C4-2B (cell line): Measurements from ENCODE around the gene FREM2.

Source experiments
- H3K27ac ChIP-seq: fragments of 450-650 bp; 2 replicates; pipeline ENCODE4 v1.5.1; 2017
- ZFX ChIP-seq: fragments of 450-650 bp; IDR thresholded peaks from 2 replicates; pipeline ENCODE4 v1.6.1; 2017
- TF ChIP-seq, protein P1 (sequence below): fragments of 450-650 bp; conservative IDR thresholded peaks from 2 replicates; pipeline ENCODE4 v1.5.1; 2017; ENCODE audit warnings: mild to moderate bottlenecking

The FREM2 gene

DNA sequence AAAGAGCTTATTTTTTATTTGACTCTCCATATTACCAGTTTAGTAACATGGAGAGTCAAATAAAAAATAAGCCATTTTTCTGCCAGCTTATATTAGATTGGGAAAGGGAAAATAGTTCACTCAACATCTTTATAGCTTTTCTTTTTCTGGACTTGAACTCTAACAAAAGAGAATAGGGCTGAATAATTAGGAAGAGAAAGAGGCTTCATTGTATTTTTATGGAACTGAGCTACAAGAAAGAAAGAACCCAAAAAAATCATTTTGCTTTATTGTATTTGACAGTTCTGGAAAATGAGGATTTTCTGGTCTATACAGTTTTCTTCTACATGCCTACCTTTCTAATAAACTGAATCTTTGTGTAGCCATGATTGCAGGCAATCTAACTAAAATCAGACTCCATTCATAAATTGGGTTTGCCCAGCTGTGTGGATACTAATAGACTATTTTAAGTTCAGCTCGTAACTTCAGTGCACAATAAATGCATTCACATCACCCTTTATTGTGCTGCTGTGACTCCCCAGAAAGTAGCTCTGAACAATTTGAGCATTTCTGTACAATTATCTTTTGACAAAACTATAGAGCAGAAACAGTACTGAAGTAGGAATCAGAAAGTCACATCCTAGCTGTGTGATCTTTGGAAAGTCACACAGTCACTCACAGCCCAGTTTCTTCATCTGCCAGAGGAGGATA, 188.5 kb downstream of the FREM2 start:
- no peak overlapping the region for H3K27ac ChIP-seq
- no peak for TF ChIP-seq ZFX
- TF ChIP-seq, protein P1, sequence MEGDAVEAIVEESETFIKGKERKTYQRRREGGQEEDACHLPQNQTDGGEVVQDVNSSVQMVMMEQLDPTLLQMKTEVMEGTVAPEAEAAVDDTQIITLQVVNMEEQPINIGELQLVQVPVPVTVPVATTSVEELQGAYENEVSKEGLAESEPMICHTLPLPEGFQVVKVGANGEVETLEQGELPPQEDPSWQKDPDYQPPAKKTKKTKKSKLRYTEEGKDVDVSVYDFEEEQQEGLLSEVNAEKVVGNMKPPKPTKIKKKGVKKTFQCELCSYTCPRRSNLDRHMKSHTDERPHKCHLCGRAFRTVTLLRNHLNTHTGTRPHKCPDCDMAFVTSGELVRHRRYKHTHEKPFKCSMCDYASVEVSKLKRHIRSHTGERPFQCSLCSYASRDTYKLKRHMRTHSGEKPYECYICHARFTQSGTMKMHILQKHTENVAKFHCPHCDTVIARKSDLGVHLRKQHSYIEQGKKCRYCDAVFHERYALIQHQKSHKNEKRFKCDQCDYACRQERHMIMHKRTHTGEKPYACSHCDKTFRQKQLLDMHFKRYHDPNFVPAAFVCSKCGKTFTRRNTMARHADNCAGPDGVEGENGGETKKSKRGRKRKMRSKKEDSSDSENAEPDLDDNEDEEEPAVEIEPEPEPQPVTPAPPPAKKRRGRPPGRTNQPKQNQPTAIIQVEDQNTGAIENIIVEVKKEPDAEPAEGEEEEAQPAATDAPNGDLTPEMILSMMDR, result no peak

DNA sequence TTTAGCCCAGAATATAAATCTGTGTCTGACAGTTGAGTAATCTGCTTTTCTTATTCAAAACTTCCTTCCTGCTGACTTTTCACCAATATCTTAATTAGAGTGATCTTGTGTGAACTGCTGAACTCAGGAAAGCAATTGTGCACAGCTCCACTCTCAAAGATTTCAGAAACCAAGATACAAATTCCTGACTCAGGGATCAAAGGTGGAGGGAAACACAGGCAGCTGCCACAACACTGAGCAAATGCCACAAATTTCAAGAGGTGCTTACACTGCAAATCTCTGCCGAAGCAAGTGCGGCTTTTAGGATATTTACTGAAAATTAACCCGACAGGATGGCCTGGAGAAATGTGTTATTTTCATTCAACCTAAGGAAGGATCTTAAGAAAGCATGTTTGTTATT, 192.4 kb downstream of the FREM2 start:
- no peak for TF ChIP-seq ZFX
- TF ChIP-seq, protein P1, result no peak
- no peak overlapping the region for H3K27ac ChIP-seq

DNA sequence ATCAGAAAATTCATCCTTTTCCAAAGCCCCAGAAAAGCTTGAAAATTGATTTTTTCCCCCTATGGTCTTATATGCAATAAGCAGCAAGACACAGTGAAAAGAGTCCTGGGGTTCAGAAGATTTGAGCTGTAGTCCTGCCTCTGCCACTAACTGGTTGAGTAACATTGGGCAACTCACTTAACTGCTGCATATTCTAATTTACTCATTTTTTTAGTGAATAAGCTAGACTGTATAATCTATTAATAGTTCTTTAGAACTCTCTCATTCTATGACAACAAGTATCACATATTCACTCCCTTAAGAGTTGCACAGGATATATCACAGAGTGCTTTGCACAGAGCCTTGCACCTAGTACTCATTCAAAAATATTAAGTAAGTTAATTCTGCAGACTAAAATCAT, 192.9 kb downstream of the FREM2 start:
- no peak overlapping the region for H3K27ac ChIP-seq
- TF ChIP-seq, protein P1, result no peak
- no peak for TF ChIP-seq ZFX

DNA sequence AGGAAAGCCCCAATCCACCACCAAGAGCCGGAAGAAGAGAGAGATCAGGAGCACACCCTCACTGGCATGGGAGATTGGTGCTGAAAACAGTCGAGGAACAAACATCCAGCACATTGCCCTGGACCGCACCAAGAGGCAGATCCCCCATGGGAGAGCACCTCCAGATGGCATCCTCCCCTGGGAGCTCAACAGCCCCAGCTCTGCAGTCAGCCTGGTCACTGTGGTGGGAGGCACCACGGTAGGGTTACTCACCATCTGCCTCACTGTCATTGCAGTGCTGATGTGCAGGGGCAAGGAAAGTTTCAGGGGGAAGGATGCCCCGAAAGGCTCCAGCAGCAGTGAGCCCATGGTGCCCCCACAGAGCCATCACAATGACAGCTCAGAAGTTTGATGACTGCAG, 193.5 kb downstream of the FREM2 start:
- TF ChIP-seq ZFX, result no peak
- H3K27ac ChIP-seq, result no peak overlapping the region

DNA sequence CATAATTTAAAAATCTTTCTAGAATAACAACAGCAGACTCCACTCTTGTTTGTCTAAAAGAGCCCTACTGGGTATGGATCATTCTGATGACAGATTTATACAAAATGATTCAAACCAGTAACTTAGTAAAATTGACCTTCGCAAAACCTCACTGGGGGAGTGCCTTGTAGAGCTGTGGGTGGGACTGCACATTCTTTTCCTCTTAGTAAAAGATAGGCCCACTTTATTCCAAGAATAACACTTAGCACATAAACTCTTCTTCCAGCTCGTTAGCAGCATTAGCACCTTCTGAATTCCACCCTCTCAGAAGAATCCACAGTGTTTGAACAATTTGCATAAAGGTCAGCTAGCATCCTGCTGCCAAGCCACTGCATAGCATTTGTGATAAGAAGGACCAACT, 196.9 kb downstream of the FREM2 start:
- TF ChIP-seq ZFX, result no peak
- TF ChIP-seq, protein P1, result no peak
- H3K27ac ChIP-seq, result no peak overlapping the region

DNA sequence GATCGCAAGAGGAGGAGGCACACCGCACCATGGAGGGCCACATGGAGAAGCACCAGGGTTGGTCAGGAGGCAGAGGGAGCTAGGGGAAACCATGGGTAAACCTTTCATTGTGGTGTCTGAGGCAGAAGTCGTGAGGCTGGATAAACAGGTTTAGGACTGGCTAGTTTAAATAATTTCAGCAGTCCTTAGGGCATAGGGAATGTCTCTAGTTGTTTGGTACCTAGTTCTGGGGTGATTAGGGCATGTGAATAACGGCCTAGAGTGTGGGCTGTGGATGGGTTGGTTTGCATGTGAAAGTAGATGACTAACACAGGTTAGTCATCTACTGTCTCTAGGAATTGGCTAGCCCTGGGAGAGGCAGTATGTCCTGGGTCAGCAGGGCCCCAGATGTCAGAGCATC, 201.4 kb downstream of the FREM2 start:
- H3K27ac ChIP-seq, result no peak overlapping the region
- TF ChIP-seq ZFX, result no peak
- TF ChIP-seq, protein P1, result no peak

DNA sequence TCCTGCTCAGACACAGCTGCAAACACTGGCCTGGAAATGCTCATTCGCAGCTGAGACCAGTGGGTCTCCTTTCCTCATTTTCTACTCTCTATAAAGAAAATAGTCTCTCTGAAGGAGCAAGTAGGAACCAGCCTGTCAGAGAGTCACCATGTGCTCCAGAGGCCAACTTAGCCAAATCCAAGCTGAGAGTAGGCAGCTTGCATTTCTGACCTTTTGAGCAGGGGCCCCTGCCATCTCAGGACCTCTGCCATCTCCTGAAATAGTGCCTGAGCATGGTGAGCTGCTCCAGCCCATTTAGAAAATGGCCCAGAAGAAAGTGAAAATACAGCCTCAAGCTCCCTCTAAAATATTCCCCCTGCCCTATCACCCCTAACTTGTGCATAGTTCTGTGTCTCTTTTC, 208.2 kb downstream of the FREM2 start:
- no peak overlapping the region for H3K27ac ChIP-seq
- TF ChIP-seq ZFX, result no peak
- TF ChIP-seq, protein P1, result no peak

DNA sequence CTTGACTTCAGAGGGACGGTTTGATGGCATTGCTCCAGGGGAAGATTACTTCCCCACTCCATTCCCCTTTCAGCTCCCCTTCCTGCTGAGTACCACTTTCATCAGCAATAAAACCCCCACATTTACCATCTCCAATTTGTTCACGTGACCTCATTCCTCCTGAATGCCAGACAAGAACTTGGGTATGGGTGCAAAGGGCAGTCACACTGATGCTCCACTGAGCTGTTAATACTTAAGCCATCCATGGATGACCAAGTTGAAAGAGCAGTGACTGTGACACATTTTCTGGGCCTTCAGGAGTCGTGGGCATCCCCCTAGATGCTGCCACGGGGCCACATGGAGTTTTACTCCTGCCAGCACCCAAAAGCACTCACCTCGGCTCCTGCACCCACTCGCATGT, 210.6 kb downstream of the FREM2 start:
- no peak for TF ChIP-seq ZFX
- TF ChIP-seq, protein P1, result no peak
- H3K27ac ChIP-seq, result no peak overlapping the region
